ENCODE measurements around the gene C1orf167.
A peak's percentile ranks its signal among the peaks of the same experiment; 100 is the strongest.

Gene C1orf167

GRCh38 chr1:11744287-11744686 is 17.7 kb upstream of the C1orf167 start:
- Mint-ChIP-seq H3K4me3 (no peak overlapping the region), H3K27me3 (ENCODE audit: low read depth) (no peaks in the 10 kb centered on the region), H3K27ac (no peak overlapping the region), H3K36me3 (ENCODE audit: low read depth) (peaks cover 14% of the 10 kb centered on the region), H3K9me3 (no peaks in the 10 kb centered on the region), H3K4me1 (no peaks in the 10 kb centered on the region)
- no peak for TF ChIP-seq CTCF (IDR thresholded peaks at IDR 0.05; ENCODE audit: unreplicated experiment in 3 of 3)

- Mint-ChIP-seq H3K4me1 (no peaks in the 10 kb centered on the region), H3K4me3 (no peak overlapping the region), H3K27me3 (ENCODE audit: low read depth) (no peaks in the 10 kb centered on the region), H3K27ac (no peak overlapping the region), H3K36me3 (ENCODE audit: low read depth) (peaks cover 14% of the 10 kb centered on the region), H3K9me3 (no peaks in the 10 kb centered on the region)
- no peak for TF ChIP-seq CTCF (IDR thresholded peaks at IDR 0.05; ENCODE audit: unreplicated experiment in 3 of 3)
Measured at GRCh38 chr1:11746092-11746491, 15.9 kb upstream of the C1orf167 start.

DNA sequence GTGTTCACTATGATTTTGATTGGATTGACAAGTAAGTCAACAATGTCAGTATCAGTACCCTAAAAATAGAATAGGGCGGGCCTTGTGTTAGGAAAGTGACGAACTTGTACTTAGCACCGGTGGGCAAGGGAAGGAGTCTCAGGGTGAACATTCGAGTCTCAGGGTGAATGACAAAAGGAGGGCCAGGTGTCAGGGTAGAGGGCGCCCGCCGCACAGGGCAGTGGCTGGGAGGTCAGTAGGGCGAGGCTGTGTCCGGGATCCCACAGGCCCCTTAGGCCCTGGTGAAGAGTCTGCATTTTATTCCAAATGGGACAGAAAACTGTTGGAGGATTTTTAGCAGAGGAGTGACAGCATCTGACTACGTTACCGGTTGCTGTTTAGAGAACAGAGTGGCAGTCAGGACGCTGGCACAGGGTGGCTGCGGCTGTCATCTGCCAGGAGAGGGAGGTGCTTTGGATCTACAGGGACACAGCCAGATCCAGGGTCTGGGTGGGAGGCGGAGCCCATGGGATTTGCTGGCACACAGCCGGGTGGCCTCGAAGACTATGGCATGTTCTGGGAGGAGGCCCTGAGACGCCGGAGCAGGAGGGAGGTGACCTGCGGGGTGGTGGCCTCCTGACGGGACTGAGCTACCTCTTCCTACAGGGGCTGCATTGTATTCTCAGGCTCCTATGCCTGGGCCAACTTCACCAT is 15.1 kb upstream of the C1orf167 start:
- no peak for TF ChIP-seq CTCF (IDR thresholded peaks at IDR 0.05; ENCODE audit: unreplicated experiment in 3 of 3)
- Mint-ChIP-seq H3K27ac (no peak overlapping the region), H3K4me3 (no peak overlapping the region), H3K36me3 (ENCODE audit: low read depth) (peaks cover 14% of the 10 kb centered on the region), H3K9me3 (no peaks in the 10 kb centered on the region), H3K4me1 (no peaks in the 10 kb centered on the region), H3K27me3 (ENCODE audit: low read depth) (no peaks in the 10 kb centered on the region)

DNA sequence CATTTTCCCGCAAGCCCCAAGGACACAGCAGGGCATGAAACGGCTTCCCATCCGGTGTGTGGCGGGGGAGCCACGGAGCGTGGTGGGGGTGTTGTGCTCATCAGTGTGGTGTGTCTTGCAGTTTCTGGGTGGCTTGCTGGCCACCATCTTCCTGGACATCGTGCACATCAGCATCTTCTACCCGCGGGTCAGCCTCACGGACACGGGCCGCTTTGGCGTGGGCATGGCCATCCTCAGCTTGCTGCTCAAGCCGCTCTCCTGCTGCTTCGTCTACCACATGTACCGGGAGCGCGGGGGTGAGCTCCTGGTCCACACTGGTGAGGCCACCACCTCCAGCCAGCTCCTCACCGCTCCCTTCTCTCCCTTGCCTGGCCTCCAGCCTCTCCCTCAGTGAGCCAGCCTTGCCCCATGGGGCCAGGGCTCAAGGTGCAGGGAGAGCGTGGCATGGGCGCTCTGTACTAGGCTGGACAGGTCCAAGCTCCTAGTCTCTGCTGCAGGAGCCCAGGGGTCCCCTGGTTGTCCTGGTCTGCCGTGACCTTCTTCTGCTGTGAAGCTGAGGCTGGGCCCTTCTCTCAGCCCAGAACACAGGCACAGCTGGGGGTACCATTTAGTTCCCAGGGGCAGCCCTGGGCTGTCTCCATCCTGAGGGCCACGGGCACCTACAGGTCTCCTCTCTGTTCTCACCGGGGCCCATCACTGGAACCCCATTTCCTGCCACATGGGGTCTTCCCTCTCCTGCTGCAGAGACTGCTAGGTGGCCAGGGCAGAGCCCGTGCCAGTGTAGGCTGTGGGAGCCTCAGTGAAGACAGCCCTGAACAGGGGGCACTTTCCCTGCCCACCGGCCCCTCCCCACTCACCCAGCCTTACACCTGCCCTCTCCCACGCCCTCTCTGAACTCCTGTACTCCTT is 13.4 kb upstream of the C1orf167 start:
- Mint-ChIP-seq H3K4me3 (no peak overlapping the region), H3K36me3 (ENCODE audit: low read depth) (peaks cover 14% of the 10 kb centered on the region), H3K27ac (no peak overlapping the region), H3K27me3 (ENCODE audit: low read depth) (no peaks in the 10 kb centered on the region), H3K9me3 (no peaks in the 10 kb centered on the region), H3K4me1 (no peaks in the 10 kb centered on the region)
- no peak for TF ChIP-seq CTCF (IDR thresholded peaks at IDR 0.05; ENCODE audit: unreplicated experiment in 3 of 3)

DNA sequence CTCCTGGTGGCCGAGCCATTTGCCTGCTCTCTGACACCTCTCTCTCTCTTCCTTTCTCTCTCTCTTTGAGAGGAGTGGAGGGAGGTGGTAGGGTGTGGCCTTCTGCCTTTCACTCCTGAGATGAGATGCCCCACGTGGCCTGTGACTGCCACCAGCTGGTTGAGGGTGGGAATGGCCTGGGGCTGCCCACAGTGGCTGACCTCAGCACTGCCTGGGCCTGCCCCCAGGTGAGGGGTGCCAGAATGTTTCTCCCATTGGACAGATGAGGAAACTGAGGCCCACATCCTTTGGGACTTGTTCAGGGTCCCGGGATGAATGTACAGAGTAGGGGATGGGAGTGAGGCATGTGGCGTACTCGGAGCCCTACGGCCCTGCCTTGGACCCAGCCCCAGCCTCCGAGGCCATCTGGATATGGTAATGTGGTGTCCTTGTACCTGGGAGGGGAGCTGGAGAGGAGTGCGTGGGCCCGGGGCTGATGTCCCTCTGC is 12.7 kb upstream of the C1orf167 start:
- peak in 1 of 3 experiments; percentile 35 for TF ChIP-seq CTCF (IDR thresholded peaks at IDR 0.05; ENCODE audit: unreplicated experiment in 3 of 3)
- Mint-ChIP-seq H3K36me3 (ENCODE audit: low read depth) (peaks cover 14% of the 10 kb centered on the region), H3K27me3 (ENCODE audit: low read depth) (no peaks in the 10 kb centered on the region), H3K9me3 (no peaks in the 10 kb centered on the region), H3K4me3 (no peak overlapping the region), H3K27ac (no peak overlapping the region), H3K4me1 (no peaks in the 10 kb centered on the region)
